ENCODE measurements around the gene ALKBH5.

ALKBH5 gene

GRCh38 chr17:18151290-18151689 lies 32.3 kb upstream of the ALKBH5 start:
- Histone ChIP-seq H4K5ac (ENCODE audit: low read length) (no peak overlapping the region), H3K56ac (ENCODE audit: low read length) (no peak overlapping the region)

GRCh38 chr17:18155179-18155578 lies 28.4 kb upstream of the ALKBH5 start:
- no peak for DNase-seq
- H3K36me3 ChIP-seq (ENCODE audit: control insufficient read depth, insufficient read depth, low read length) = no peaks in the 10 kb centered on the region
- no peak overlapping the region for H2AK5ac ChIP-seq (ENCODE audit: low read length)
- H2BK15ac ChIP-seq (replicated peaks; ENCODE audit: low read depth) = no peak overlapping the region
- no peaks in the 10 kb centered on the region for H3K79me1 ChIP-seq (ENCODE audit: low read length)
- H3K9ac ChIP-seq (ENCODE audit: low read length) = no peak overlapping the region
- H3K4me3 ChIP-seq (ENCODE audit: low read length) = no peak overlapping the region
- H2BK120ac ChIP-seq (ENCODE audit: low read depth, low read length) = no peak overlapping the region
- no peak overlapping the region for H3K27ac ChIP-seq (ENCODE audit: low read depth, low read length)
- no peak overlapping the region for H2BK5ac ChIP-seq (ENCODE audit: low read length)
- H3K18ac ChIP-seq (ENCODE audit: low read length) = no peak overlapping the region
- H4K8ac ChIP-seq (ENCODE audit: low read depth, low read length) = no peak overlapping the region
- H3K56ac ChIP-seq (ENCODE audit: low read length) = no peak overlapping the region
- H3K4ac ChIP-seq (ENCODE audit: low read depth, low read length) = no peak overlapping the region
- no peak overlapping the region for H3K23ac ChIP-seq (ENCODE audit: low read length)
- H3K27me3 ChIP-seq (ENCODE audit: insufficient read depth, low read length, poor library complexity) = no peaks in the 10 kb centered on the region
- no peaks in the 10 kb centered on the region for H3K79me2 ChIP-seq (ENCODE audit: control insufficient read depth, insufficient read depth, low read length)
- no CpG with 5 or more reads among the region's 14 CpGs for WGBS (ENCODE audit: extremely low coverage, insufficient coverage, low lambda C conversion rate)
- H4K5ac ChIP-seq (ENCODE audit: low read length) = no peak overlapping the region
- no peak overlapping the region for H3K4me2 ChIP-seq (ENCODE audit: low read length)
- no peaks in the 10 kb centered on the region for H3K4me1 ChIP-seq (ENCODE audit: control insufficient read depth, low read depth, low read length)

More at GRCh38 chr17:18151290-18151689, 32.3 kb upstream of the ALKBH5 start:
- no CpG with 5 or more reads among the region's 9 CpGs for WGBS (ENCODE audit: extremely low coverage, insufficient coverage, low lambda C conversion rate)
- Histone ChIP-seq H3K9ac (ENCODE audit: low read length) (no peak overlapping the region), H3K4me1 (ENCODE audit: control insufficient read depth, low read depth, low read length) (no peaks in the 10 kb centered on the region), H3K4me3 (ENCODE audit: low read length) (no peak overlapping the region), H3K36me3 (ENCODE audit: control insufficient read depth, insufficient read depth, low read length) (no peaks in the 10 kb centered on the region), H3K4me2 (ENCODE audit: low read length) (no peak overlapping the region), H3K18ac (ENCODE audit: low read length) (no peak overlapping the region), H2BK120ac (ENCODE audit: low read depth, low read length) (no peak overlapping the region), H2BK5ac (ENCODE audit: low read length) (no peak overlapping the region), H3K27me3 (ENCODE audit: insufficient read depth, low read length, poor library complexity) (no peaks in the 10 kb centered on the region), H3K4ac (ENCODE audit: low read depth, low read length) (no peak overlapping the region), H3K79me2 (ENCODE audit: control insufficient read depth, insufficient read depth, low read length) (no peaks in the 10 kb centered on the region), H2AK5ac (ENCODE audit: low read length) (no peak overlapping the region), H3K23ac (ENCODE audit: low read length) (no peak overlapping the region), H4K8ac (ENCODE audit: low read depth, low read length) (no peak overlapping the region), H3K27ac (ENCODE audit: low read depth, low read length) (no peak overlapping the region), H3K79me1 (ENCODE audit: low read length) (no peaks in the 10 kb centered on the region), H2BK15ac (replicated peaks; ENCODE audit: low read depth) (no peak overlapping the region)
- no peak for DNase-seq

- no CpG with 5 or more reads among the region's 8 CpGs for WGBS (ENCODE audit: extremely low coverage, insufficient coverage, low lambda C conversion rate)
- Histone ChIP-seq H3K27ac (ENCODE audit: low read depth, low read length) (no peak overlapping the region), H3K18ac (ENCODE audit: low read length) (no peak overlapping the region), H3K56ac (ENCODE audit: low read length) (no peak overlapping the region), H2BK120ac (ENCODE audit: low read depth, low read length) (no peak overlapping the region), H3K4me3 (ENCODE audit: low read length) (no peak overlapping the region), H3K4me1 (ENCODE audit: control insufficient read depth, low read depth, low read length) (no peaks in the 10 kb centered on the region), H3K27me3 (ENCODE audit: insufficient read depth, low read length, poor library complexity) (no peaks in the 10 kb centered on the region), H3K4me2 (ENCODE audit: low read length) (no peak overlapping the region), H3K79me2 (ENCODE audit: control insufficient read depth, insufficient read depth, low read length) (no peaks in the 10 kb centered on the region), H4K8ac (ENCODE audit: low read depth, low read length) (no peak overlapping the region), H2AK5ac (ENCODE audit: low read length) (no peak overlapping the region), H4K5ac (ENCODE audit: low read length) (no peak overlapping the region), H3K9ac (ENCODE audit: low read length) (no peak overlapping the region), H3K79me1 (ENCODE audit: low read length) (no peaks in the 10 kb centered on the region), H2BK5ac (ENCODE audit: low read length) (no peak overlapping the region), H3K23ac (ENCODE audit: low read length) (no peak overlapping the region), H3K4ac (ENCODE audit: low read depth, low read length) (no peak overlapping the region), H3K36me3 (ENCODE audit: control insufficient read depth, insufficient read depth, low read length) (no peaks in the 10 kb centered on the region), H2BK15ac (replicated peaks; ENCODE audit: low read depth) (no peak overlapping the region)
- DNase-seq = no peak
These were observed 27.3 kb upstream of the ALKBH5 start for GRCh38 chr17:18156171-18156975.

GRCh38 chr17:18156976-18157280 lies 26.7 kb upstream of the ALKBH5 start:
- H3K27ac ChIP-seq (ENCODE audit: low read depth, low read length) = no peak overlapping the region
- H3K4me2 ChIP-seq (ENCODE audit: low read length) = no peak overlapping the region
- H3K9ac ChIP-seq (ENCODE audit: low read length) = no peak overlapping the region
- peak overlapping the region; percentile 17 for H3K56ac ChIP-seq (ENCODE audit: low read length)
- H2BK15ac ChIP-seq (replicated peaks; ENCODE audit: low read depth) = no peak overlapping the region
- no peaks in the 10 kb centered on the region for H3K36me3 ChIP-seq (ENCODE audit: control insufficient read depth, insufficient read depth, low read length)
- H3K18ac ChIP-seq (ENCODE audit: low read length) = no peak overlapping the region
- no peaks in the 10 kb centered on the region for H3K27me3 ChIP-seq (ENCODE audit: insufficient read depth, low read length, poor library complexity)
- no peak overlapping the region for H3K4me3 ChIP-seq (ENCODE audit: low read length)
- no peak overlapping the region for H4K8ac ChIP-seq (ENCODE audit: low read depth, low read length)
- no peaks in the 10 kb centered on the region for H3K4me1 ChIP-seq (ENCODE audit: control insufficient read depth, low read depth, low read length)
- no peak overlapping the region for H2AK5ac ChIP-seq (ENCODE audit: low read length)
- DNase-seq = no peak
- WGBS (ENCODE audit: extremely low coverage, insufficient coverage, low lambda C conversion rate) = no CpG with 5 or more reads among the region's 10 CpGs
- no peak overlapping the region for H2BK5ac ChIP-seq (ENCODE audit: low read length)
- H4K5ac ChIP-seq (ENCODE audit: low read length) = no peak overlapping the region
- no peaks in the 10 kb centered on the region for H3K79me2 ChIP-seq (ENCODE audit: control insufficient read depth, insufficient read depth, low read length)
- H3K4ac ChIP-seq (ENCODE audit: low read depth, low read length) = no peak overlapping the region
- H3K23ac ChIP-seq (ENCODE audit: low read length) = no peak overlapping the region
- no peak overlapping the region for H2BK120ac ChIP-seq (ENCODE audit: low read depth, low read length)
- no peaks in the 10 kb centered on the region for H3K79me1 ChIP-seq (ENCODE audit: low read length)

- Histone ChIP-seq H3K27me3 (ENCODE audit: insufficient read depth, low read length, poor library complexity) (no peaks in the 10 kb centered on the region), H3K36me3 (ENCODE audit: control insufficient read depth, insufficient read depth, low read length) (no peaks in the 10 kb centered on the region), H3K4ac (ENCODE audit: low read depth, low read length) (no peak overlapping the region), H4K8ac (ENCODE audit: low read depth, low read length) (peak overlapping the region; percentile 5), H3K79me2 (ENCODE audit: control insufficient read depth, insufficient read depth, low read length) (no peaks in the 10 kb centered on the region), H3K23ac (ENCODE audit: low read length) (no peak overlapping the region), H3K9ac (ENCODE audit: low read length) (no peak overlapping the region), H3K27ac (ENCODE audit: low read depth, low read length) (no peak overlapping the region), H4K5ac (ENCODE audit: low read length) (no peak overlapping the region), H3K18ac (ENCODE audit: low read length) (peak overlapping the region; percentile 12), H3K4me1 (ENCODE audit: control insufficient read depth, low read depth, low read length) (no peaks in the 10 kb centered on the region), H2BK15ac (replicated peaks; ENCODE audit: low read depth) (no peak overlapping the region), H2AK5ac (ENCODE audit: low read length) (no peak overlapping the region), H2BK120ac (ENCODE audit: low read depth, low read length) (no peak overlapping the region), H3K56ac (ENCODE audit: low read length) (peak overlapping the region; percentile 17), H3K4me3 (ENCODE audit: low read length) (no peak overlapping the region), H3K79me1 (ENCODE audit: low read length) (no peaks in the 10 kb centered on the region), H2BK5ac (ENCODE audit: low read length) (no peak overlapping the region), H3K4me2 (ENCODE audit: low read length) (no peak overlapping the region)
- no CpG with 5 or more reads among the region's 22 CpGs for WGBS (ENCODE audit: extremely low coverage, insufficient coverage, low lambda C conversion rate)
- DNase-seq = no peak
These were observed 26.2 kb upstream of the ALKBH5 start for GRCh38 chr17:18157354-18157985.
